ENCODE data around the gene LRP8. TPM values are rescaled to one million over a fixed set of nuclear protein-coding genes. Genes with fewer than 3 reads are reported as not detected.

The LRP8 gene
- total RNA-seq, 4 donors from 2014 or later, result 0.76 to 4.0 (median 2.0) TPM

DNA sequence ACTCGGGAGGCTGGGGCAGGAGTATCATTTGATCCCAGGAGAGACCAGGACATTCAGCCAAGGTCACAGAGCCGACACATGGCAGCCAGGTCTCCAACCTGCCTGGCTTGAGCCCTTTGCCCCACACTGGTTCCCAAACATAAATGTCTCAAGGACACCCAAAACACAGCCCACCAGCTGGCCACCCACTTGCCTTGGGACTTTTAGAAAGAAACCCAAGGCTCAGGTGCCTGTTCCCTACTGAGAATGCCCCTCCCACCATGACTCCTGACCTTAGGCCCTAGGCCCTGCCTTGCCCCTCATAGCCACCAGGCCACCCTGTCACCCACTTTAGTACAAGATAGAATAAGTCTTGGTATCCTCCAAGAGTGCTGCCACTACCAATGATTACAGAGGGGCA lies 41.9 kb upstream of the LRP8 start:
- no peak for TF ChIP-seq POLR2A (IDR thresholded peaks at IDR 0.05)
- TF ChIP-seq, protein P1, sequence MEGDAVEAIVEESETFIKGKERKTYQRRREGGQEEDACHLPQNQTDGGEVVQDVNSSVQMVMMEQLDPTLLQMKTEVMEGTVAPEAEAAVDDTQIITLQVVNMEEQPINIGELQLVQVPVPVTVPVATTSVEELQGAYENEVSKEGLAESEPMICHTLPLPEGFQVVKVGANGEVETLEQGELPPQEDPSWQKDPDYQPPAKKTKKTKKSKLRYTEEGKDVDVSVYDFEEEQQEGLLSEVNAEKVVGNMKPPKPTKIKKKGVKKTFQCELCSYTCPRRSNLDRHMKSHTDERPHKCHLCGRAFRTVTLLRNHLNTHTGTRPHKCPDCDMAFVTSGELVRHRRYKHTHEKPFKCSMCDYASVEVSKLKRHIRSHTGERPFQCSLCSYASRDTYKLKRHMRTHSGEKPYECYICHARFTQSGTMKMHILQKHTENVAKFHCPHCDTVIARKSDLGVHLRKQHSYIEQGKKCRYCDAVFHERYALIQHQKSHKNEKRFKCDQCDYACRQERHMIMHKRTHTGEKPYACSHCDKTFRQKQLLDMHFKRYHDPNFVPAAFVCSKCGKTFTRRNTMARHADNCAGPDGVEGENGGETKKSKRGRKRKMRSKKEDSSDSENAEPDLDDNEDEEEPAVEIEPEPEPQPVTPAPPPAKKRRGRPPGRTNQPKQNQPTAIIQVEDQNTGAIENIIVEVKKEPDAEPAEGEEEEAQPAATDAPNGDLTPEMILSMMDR (IDR thresholded peaks at IDR 0.05), result no peak
- intact Hi-C loops (cut with DNase I; ENCODE audit: low total_unique reads), result no loop called here
- WGBS, 2 donors, result 93 to 94% methylated on average over 2 of the region's 2 CpGs
- peak in 1 of 2 donors; percentile 50 for DNase-seq (ENCODE audit: low spot score in 2 of 2)
- H3K4me3 ChIP-seq (ENCODE audit: low read depth, poor library complexity, severe bottlenecking), result no peak overlapping the region

DNA sequence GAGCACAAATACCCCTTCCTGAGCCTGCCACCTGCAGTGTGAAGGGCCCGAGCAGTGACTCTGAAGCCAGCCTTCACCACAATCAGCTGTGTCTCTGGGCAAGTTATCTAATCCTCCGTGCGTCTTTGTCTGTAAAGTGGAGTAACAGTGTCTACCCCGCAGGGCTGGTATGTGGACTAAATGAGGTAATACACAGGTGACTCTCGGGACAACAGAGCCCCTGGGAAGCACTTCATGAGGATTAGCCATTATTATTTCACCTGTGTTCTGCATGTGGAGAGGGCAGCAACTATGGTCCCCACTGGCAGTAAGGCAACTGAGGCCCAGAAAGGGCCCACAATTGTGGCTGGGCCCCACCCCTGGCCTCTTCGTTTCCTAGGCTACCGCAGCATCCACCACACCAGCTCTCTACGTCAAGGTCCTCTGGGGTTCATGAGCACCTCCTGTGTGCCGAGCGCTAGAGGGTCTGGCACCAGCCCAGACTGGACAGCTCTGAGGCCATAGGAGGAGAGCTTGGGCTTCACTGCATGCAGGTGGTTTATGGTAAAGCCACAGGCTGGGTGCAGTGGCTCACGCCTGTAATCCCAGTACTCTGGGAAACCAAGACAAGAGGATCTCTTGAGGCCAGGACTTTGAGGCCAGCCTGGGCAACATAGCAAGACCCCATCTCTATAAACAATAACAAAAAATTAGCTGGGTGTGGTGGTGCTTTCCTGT lies 41.3 kb upstream of the LRP8 start:
- intact Hi-C loops (cut with DNase I; ENCODE audit: low total_unique reads), result no loop called here

DNA sequence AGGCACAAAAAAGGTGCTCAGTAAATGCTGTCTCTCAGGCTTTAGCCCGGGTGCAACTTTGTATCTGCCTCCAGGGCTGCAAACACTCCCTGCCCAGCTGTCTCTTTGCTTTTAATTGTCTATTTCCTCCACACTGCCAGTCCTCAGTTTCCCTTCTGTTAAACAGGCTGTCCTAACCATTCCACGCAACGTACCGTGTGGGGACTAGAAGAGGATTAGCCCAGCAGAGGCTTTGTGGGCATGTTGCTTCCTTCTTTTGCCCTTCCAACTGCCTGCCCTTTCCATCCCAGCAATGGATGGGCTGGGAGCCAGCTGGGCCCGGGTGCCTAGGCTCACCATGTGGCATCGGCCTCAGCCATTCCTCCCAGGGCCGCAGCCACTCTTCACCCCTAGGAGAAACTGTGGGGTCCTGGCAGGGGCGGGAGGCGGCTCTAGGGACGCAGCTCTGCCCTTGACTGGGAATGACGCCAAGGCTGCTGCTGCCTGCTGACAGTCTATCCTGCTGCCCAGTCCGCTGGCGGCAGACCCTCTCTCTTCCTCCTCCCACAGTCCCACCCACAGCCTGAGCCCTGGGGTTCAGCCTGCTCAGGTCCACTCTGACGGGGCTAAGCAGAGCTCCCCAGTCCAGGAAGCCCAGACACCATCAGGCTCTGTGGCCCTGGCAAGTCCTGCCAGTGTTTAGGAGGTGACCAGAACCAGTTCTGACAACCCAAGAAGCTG lies 40.6 kb upstream of the LRP8 start:
- no peak overlapping the region for H3K4me3 ChIP-seq (ENCODE audit: low read depth, poor library complexity, severe bottlenecking)
- TF ChIP-seq, protein P1 (IDR thresholded peaks at IDR 0.05), result no peak
- no peak for TF ChIP-seq POLR2A (IDR thresholded peaks at IDR 0.05)
- intact Hi-C loops (cut with DNase I; ENCODE audit: low total_unique reads), result no loop called here
- peak in 1 of 2 donors; percentile 76 for DNase-seq (ENCODE audit: low spot score in 2 of 2)
- 47 to 60% methylated on average over 14 of the region's 14 CpGs for WGBS, 2 donors

More for the DNA sequence above, 41.3 kb upstream of the LRP8 start:
- no peak overlapping the region for H3K4me3 ChIP-seq (ENCODE audit: low read depth, poor library complexity, severe bottlenecking)
- peak in 1 of 2 donors; percentile 25 for DNase-seq (ENCODE audit: low spot score in 2 of 2)
- WGBS, 2 donors, result 93 to 97% methylated on average over 11 of the region's 11 CpGs
- no peak for TF ChIP-seq POLR2A (IDR thresholded peaks at IDR 0.05)

DNA sequence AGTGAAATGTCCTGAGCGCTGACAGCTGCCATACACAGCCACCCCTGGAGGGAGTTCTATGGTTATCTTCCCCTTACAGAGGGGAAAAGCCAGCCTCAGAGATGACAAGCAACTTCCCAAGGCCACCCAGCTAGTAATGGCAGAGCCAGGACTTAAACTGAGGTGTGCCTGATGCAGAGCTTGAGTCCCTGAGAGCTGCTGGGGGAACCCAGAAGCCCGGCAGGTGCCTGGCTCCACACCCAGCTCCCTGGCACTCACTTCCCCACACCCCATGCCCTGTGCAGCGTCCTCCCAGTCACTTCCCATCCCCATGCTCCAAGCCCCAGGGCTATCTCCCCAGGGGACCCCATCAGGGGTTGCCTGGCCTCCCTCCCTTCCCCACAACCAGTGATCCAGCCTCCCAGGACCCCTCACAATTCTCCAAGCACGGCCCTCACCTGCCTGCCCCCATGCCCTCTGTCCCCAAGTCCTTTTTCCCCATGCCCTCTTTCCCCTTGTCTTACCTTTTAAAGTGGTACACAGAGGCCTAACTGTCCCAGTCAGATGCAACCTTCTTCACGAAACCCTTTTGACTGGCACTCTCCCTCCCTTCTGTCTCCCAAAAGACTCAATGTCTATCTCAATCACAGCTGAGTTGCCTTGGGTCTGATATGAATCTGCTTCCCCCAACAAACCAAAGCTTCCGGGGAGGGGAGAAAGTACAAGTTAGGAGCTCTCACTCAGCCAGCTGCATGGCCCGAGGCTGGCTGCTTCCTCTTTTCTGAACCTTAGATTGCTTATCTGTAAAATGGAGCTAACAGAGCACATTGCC lies 39.8 kb upstream of the LRP8 start:
- no peak overlapping the region for H3K4me3 ChIP-seq (ENCODE audit: low read depth, poor library complexity, severe bottlenecking)
- intact Hi-C loops (cut with DNase I; ENCODE audit: low total_unique reads), result no loop called here
- DNase-seq (ENCODE audit: low spot score in 2 of 2), result peak in 1 of 2 donors; percentile 78
- 66% methylated on average over 7 of the region's 7 CpGs for WGBS, 2 donors
- TF ChIP-seq POLR2A (IDR thresholded peaks at IDR 0.05), result no peak
- TF ChIP-seq, protein P1 (IDR thresholded peaks at IDR 0.05), result no peak

DNA sequence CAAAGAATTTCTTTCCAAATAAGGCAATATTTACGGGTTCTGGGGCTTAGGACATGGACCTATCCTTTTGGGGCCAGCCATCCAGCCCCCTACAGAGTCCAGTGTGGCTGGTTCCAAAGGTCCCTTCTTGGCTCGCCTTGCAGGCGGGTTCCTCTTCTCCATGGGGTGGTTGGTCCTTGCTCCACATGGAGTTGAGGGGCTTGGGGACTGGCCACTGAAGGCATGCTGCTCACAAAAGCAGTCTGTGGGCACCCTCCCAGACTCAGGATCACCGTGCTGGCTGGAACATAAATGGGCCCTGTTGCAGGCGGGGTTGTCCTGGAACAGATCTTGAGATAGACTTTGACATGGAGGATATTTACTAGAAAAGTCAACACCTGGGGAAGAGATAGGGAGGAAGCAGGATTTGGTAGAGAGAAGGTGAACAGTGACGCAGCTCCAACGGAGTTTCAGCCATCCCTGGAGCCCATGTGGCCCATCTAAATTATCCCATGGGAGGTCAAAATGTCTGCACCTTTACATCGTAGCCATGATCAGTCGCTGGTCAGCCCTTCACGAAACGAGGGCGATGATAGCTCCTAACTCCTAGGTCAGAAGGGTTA lies 39.1 kb upstream of the LRP8 start:
- intact Hi-C loops (cut with DNase I; ENCODE audit: low total_unique reads), result no loop called here
- TF ChIP-seq, protein P1 (IDR thresholded peaks at IDR 0.05), result no peak
- no peak for TF ChIP-seq POLR2A (IDR thresholded peaks at IDR 0.05)
- DNase-seq (ENCODE audit: low spot score in 2 of 2), result peak in 1 of 2 donors; percentile 53

More for the DNA sequence above, 39.1 kb upstream of the LRP8 start:
- WGBS, 2 donors, result 86 to 92% methylated on average over 12 of the region's 12 CpGs
- H3K4me3 ChIP-seq (ENCODE audit: low read depth, poor library complexity, severe bottlenecking), result no peak overlapping the region
